H1 (cell line): ENCODE results near the gene DOC2A. TPM values are rescaled to one million over a fixed set of nuclear protein-coding genes. Genes with fewer than 3 reads are reported as not detected.

Experiments used
- CEBPB ChIP-seq: IDR thresholded peaks from 2 replicates; pipeline ENCODE4 v1.6.1; 2012; ENCODE audit warnings: low read depth, low read length
- FOSL1 ChIP-seq: IDR thresholded peaks from 2 replicates; pipeline ENCODE4 v1.6.1; 2011; ENCODE audit warnings: mild to moderate bottlenecking, low read depth, low read length, moderate library complexity; ENCODE audit not compliant: insufficient read depth
- PHF8 ChIP-seq: fragments of 200-600 bp; sonication (generic); conservative IDR thresholded peaks from 2 replicates; pipeline ENCODE4 v1.7.1; 2012; ENCODE audit warnings: low read depth, mild to moderate bottlenecking, inconsistent platforms, low read length, moderate library complexity
- POU5F1 ChIP-seq: IDR thresholded peaks from 2 replicates; pipeline ENCODE4 v1.6.1; 2011; ENCODE audit warnings: low read depth, mild to moderate bottlenecking, low read length, moderate library complexity
- TAF7 ChIP-seq: optimal IDR thresholded peaks from 2 replicates; pipeline ENCODE3; 2011; ENCODE audit warnings: low read depth, mild to moderate bottlenecking, inconsistent platforms, low read length, moderate library complexity, borderline replicate concordance
- TEAD4 ChIP-seq: IDR thresholded peaks from 2 replicates; pipeline ENCODE4 v1.6.1; 2012; ENCODE audit warnings: low read depth, low read length, inconsistent platforms, mixed read lengths
- polyA plus RNA-seq, 7 experiments: library from polyadenylated mRNA; depleted of rRNA in 3 of 7; stranded (reverse) in 5 of 7; unstranded in 2 of 7; fragments of >200 nt in 5 of 7; fragments of 200-250 nt in 2 of 7; gene quantifications; 1 replicate in 5 of 7; 2 replicates in 1 of 7; 4 replicates in 1 of 7; pipeline versions ENCODE4 v1.2.1 to v1.2.3, GENCODE V29; 2011 to 2013; ENCODE audit warnings: missing spikeins in 2 of 7, mixed read lengths in 2 of 7
- total RNA-seq: library from RNA; stranded (reverse); fragmentation: NEBNext Ultra II Directional; extraction: Animal tissue kit (Norgen Biotek cat#: 25700); gene quantifications from 2 replicates; pipeline ENCODE4 v1.2.1, GENCODE V29; 2021
- TF ChIP-seq, protein P1 (sequence below): IDR thresholded peaks from 2 replicates; pipeline ENCODE4 v1.6.1; 2011; ENCODE audit warnings: low read depth, mild to moderate bottlenecking, low read length; ENCODE audit not compliant: insufficient read depth

The DOC2A gene
- total and polyA plus RNA-seq, 2 of the 8 experiments (the other 6 are each of a cell fraction or from before 2014, with no cell fraction given): 13.9 to 20.7 TPM

GRCh38 chr16:29993903-29994599 lies 16.8 kb downstream of the DOC2A start (continued):
- TF ChIP-seq, protein P1, sequence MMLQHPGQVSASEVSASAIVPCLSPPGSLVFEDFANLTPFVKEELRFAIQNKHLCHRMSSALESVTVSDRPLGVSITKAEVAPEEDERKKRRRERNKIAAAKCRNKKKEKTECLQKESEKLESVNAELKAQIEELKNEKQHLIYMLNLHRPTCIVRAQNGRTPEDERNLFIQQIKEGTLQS: no peak
- TF ChIP-seq PHF8 (no peak), CEBPB (no peak), FOSL1 (no peak), TEAD4 (no peak), POU5F1 (no peak), TAF7 (no peak)
